ENCODE data around the gene DNAJC13.
"Not testable (repeated sequence)": the region's sequence is repeated elsewhere in the genome, so short reads cannot be mapped to it uniquely, and the experiment has no call there.

DNAJC13 gene

DNA sequence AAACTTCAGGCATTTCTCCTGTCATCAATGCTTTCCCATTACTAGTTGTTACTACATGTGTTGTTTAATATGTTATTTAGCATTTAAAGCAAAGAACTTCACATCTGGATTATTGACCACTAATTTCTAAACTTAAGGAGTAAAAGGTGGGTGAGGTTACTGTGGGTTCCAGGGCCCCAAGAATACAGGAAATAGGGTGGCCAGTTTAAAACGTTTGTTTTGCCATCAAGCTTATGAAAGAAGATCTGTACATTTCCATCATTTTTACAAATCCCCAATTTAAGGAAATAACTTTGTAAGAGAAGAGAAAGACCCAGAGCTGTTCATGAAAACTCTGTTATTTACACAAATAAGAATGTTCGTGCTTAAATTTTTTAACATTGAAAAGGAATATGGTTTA is 125.3 kb downstream of the DNAJC13 start:
- no peak for DNase-seq

DNA sequence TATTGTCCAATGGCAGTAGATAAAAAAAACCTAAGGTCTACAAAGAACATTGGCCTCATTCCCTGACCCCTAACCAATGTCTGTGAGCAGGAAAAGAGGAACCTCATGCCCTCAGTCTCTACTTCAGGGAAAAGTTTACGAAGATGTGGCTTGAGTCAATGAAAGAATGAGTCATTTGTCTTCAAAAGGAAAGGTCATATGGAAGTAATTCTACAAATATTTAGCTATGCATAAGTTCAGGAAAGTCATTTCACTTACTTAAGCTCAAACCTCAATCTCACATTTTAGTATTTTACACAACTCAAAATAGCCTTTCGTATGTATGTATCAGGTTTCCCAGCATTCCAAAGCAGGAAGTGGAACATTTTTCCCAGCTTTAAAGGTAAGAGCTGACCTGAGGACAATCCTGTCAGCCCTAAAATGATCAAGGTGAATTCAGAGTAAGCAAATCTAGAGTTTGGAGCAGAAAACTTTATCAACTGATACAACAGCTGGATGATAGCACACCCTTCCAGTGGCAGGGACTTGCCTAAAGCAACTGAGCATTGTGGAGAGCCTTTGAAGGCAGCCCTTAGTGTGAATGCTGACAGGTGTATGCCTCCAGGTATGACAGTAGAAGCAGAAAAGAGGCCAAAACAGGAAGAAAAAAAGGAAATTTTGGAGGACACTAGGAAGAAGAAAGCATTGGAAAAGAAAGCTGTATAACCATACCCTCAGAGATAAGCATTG is 125.9 kb downstream of the DNAJC13 start:
- no peak for DNase-seq

DNA sequence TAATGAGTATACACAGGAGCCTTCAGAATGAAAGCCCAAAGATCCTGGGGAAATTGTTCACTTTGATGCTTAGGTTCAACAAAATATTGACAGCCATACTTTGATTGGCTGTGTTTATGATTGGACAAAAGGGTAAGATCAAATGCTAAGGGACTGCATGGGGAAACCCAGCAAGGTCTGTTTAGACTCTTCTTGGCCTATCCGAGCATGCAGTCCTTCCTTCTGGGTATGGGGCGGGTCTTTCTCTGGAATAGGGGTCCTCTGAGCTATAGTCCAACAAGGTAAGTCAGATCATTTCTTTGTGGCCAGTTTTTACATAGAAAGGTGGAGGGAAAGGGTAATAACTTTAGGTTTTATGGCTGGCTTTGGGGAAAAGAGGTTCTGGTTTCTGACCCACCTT is 126.8 kb downstream of the DNAJC13 start:
- no peak for DNase-seq

DNA sequence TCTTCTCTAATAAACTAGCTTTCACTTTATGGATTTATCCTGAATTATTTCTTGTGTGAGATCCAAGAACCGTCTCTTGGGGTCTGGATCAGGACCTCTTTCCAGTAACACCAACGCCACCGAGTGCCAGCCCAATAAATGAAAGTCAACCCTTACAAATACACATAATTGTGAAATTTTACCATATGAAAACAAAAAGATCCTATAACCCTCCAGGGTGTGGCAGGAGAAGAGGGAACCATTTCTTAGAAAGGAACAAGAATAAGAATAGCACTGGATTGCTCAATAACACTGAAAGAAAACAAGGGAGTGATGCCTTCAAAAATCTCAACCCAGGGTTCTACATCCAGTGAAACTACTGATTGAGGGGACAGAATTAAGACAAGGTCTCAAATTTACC is 128.2 kb downstream of the DNAJC13 start:
- DNase-seq, result no peak

DNA sequence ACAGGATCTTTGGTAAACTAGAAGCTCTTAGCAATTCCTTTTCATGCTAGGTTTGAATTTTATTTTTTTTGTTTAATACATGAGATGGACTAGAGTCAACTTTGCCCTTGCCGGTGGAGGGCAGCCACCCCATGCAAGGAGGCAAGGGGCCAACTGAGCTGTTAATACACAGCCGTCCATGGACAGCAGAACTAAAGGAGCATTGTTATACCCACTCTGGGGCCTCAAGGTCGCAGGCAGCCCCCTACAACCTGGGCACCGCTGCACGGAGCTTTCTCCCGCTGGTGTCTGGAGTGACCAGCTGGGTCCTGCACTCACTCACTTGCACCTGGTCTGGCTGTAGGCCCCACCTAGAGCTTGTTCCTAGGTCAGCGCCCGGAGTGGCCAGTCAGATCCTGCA is 131.9 kb downstream of the DNAJC13 start:
- no peak for DNase-seq

DNA sequence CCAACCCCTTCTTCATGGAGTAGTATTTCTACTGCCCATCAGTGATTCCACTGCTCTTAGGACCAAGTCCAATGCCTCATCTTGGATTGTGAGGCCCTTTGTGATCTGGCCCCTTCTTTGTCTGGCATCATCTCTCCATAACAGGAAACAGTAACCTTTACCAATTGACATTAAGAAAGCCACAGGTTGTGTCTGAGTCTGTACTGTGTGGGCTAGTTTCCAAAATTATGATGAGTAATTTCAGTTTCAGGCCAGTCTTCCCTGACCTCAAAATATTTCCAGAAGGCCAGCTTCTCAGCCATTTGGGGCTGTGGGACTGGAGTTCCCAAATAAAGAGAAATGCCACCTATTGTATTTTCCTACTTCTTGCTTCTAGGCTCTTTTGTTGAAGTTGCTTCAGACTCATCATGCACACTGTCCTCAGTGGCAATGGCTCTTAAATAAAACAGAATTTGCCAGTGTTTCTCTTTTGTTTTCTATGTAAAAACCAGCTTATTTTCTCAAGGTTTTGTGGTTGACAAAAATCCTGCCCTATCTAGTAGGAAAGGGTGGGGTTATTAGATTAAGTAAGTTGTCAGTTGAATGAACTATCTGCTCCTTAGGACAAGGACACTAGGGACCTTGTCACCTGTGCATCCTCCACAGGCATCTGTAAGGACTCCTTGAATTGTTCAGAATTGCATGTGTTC is 132.7 kb downstream of the DNAJC13 start:
- no peak for DNase-seq

DNA sequence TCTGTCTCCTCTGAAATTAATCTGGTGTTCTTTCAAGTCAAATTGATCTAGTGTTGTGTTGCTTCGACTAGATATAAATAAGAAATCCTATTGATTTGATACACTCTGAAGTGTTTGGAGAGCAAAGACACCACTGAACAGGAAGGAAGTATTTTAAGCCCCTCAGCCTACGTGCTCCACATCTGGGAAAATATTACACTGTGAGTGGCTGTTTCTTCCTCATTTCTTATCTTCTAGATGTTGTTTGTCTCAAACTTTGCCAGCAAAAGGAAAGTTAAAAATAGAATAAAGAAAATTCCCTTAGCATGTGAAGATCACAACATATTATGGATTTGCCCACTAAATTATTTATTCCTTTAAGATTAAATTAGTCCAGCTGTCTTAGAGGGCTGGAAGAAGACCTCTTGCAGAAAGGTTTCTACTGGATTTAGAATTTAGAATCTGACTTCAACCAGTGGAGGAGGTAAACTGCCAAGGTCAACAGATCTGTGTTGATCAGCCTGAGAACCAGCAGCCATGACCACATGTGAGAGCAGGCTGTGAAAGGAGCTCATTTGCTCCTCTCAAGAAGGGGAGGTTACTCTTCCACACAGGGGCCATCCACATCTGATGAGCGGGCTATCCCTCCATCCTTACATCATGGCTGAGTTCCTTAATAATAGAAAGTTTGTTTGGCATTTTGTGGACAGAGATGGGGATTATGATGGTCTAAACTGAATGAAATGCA is 133.4 kb downstream of the DNAJC13 start:
- DNase-seq, result no peak

DNA sequence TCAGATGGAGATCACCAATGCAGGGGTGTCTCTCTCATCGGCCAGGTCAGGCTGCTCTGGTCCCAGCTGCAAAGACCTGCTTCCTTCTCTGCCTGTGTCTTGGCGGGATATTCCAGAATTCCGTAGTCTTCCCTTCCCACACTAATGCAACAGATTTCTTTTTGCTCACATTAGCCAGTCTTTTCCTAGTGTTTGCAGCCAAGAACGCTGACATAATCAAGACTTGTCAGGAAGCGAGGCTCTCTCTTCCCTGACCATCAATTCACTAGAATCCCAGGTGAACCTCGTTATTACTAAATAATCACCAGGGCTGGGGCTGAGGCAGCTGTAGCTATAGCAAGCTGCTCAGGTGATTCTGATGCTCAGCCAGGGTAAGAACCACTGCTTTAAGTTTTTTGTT is 136.5 kb downstream of the DNAJC13 start:
- DNase-seq, result no peak

DNA sequence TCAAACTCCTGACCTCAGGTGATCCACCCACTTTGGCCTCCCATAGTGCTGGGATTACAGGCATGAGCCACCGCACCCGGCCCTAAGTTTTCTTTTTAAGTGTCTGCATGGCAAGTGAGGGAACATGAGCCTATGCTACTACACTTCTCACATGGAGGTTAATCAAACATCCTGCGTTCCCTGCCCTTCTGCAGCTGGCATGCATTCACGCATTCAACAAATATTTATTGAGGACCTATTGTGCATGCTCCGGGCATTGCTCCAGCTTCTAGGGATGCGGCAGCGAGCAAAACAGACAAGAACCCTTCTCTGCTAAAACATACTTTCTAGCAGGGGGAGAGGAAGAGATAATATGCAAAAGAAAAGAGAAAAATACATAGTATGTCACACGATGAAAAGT is 137.1 kb downstream of the DNAJC13 start:
- DNase-seq, result peak in 1 of 56 donors; percentile 16

DNA sequence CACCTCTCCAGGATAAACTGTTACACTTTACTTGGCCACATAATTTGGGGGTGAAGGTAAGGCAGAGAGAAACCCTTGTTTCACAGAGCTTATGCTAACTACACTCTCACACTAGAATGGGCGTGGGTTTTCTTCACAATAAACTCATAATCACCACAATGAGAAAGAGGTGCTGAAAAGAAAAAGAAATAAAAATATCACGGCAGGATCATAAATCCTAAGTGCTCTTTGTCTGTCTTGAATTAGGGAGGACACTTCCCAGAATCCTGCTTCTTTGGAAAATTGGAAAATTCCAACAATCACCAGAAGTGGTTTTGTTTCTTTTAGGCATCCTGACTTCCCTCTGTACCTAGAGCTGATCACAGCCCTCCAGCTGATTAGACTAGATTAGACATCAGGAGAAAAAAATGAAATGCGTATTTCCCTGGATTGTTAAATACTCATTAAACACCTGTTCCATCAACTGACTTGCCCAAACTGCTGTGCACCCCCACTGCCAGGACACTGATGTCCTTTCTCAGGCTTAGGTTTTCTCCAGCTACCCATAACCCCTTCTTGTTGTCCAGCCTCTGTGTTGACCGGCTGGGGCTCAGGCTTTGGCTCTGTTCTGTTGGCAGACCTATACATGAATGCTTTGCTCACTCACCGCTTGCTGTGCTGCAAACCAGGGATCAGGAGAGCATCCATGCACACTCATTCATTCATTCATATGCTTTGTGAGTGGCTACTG is 138.2 kb downstream of the DNAJC13 start:
- no peak for DNase-seq

DNA sequence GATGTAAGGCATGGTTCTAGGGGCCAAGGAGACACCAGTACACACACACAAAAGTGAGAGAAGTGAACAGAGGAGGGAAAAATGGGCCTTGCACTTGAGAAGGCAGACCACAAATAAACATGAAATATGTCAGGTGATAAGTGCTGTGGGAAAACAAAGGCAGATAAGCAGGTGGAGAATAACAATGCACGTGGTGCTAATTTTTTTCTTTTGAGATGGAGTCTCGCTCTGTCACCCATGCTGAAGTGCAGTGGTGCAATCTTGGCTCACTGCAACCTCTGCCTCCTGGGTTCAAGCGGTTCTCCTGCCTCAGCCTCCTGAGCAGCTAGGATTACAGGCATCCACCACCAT is 138.7 kb downstream of the DNAJC13 start:
- DNase-seq, result not testable (repeated sequence)

DNA sequence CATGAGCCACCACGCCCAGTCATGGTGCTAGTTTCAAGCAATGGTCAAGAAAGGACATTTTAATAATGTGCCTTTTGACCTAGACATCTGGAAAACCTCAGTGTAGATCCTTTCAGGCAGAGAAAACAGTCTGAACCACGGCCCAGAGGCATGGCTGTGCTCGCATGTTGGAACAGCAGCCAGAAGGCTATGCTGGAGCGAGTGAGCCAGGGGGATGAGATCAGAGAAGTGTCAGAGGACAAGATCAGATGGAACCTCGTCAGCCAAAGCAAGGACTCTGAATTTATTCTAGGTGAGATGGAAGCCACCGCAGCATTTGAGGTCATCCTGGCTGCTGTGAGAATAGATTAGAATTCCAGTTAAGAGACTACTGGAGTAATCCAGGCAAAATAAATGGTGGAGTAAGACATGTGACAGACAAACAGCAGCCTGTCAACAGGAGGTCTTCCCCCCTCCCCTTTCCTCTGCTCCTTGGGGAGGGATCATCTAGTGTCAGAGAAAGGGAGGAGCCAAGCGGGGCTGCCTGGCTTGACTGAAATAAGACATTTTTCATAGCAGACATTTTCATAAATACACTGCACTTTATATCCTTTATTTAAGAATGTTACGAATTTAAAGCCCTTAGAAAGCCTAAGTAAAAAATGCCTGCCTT is 139.3 kb downstream of the DNAJC13 start:
- no peak for DNase-seq

DNA sequence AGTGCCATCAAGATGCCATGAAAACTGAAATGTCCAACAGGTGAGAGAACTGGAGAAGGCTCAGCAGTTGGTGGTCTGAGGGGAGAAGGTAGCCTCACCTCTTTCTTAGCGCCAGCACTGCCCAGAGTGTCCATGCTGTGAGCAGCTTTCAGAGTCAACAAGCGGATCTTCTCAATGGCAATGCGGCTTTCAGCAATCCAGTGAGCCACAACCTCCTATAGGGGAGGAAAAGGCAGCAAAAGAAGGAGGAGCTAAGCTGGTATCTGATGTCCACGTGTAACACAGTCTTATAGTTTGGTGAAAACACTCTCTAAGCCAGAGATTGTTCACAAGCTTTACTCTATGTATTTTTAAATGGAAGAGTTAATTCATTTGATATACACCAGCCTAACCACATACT is 143.7 kb downstream of the DNAJC13 start:
- no peak for DNase-seq

DNA sequence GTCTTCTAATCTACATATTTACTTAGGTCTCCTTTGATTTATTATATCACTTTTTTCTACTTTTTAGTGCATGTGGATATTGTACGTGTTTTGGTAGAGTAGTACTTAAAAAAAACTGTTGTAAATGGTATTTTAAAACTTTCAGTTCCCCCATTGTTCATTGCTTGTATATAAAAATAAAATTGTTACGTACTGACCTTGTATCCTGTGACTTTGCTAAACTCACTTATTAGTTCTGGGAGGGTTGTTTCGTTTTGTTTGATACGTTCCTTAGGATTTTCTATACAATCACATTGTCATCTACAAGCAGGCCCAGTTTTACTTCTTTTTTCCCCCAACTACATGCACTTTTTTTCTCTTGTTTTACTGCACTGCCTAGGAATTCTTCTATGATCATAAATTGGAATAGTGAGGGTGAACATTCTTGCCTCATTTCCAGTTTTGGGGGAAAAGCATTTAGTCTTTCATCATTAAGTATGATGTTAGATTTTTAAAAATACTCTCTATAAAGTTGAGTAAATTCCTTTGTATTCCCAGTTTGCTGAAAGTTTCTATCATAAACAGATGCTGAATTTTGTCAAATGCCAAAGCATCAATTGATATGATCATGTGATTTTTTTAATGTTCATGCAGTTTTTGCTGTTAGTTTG is 146.2 kb downstream of the DNAJC13 start:
- DNase-seq, result no peak

DNA sequence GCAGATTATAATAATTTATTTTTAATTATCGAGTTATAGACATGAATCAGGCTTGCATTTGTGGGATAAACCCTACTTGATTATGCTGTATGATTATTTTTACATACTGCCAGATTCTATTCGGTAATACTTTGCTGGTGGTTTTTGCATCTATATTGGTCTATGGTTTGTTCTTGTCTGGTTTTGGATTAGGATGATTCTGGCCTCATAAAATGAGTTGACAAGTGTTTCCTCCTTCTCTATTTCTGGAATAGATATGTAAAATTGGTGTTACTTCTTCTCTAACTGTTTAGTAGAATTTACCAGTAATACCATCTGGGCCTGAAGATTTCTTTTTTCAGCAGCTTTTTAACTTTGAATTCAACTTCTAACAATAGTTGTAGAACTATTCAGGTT is 146.8 kb downstream of the DNAJC13 start:
- DNase-seq, result no peak

DNA sequence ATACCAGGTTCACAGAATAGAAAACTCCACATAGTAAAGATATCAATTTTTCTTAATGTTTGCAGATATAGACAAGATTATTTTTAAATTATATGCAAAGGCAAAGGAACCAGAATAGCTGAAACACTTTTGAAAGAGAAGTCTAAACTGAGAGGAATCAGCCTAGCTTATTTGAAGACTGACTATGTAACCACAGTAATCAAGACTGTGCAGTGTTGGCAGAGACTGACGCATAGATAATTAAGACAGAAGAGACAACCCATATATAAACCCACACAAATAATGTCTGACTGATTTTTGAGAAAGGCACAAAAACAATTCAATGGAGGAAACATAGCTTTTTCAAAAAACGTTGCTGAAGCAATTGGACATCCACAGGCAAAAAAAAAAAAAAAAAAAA is 151.1 kb downstream of the DNAJC13 start:
- no peak for DNase-seq

DNA sequence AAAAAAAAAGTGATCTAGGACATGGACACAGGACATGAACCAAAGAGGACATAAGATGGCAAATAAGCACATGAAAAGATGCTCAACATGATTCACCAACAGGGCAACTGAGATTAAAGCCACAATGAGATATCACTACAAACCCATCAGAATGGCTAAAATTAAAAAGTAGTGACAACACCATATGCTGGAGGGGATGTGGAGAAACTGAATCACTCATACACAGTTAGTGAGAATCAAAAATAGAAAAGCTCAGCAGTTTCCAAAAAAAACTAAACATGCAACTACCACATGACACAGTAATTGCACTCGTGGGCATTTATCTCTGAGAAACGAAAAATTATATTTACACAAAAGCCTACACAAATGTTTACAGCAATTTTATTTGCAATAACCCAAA is 151.9 kb downstream of the DNAJC13 start:
- no peak for DNase-seq

DNA sequence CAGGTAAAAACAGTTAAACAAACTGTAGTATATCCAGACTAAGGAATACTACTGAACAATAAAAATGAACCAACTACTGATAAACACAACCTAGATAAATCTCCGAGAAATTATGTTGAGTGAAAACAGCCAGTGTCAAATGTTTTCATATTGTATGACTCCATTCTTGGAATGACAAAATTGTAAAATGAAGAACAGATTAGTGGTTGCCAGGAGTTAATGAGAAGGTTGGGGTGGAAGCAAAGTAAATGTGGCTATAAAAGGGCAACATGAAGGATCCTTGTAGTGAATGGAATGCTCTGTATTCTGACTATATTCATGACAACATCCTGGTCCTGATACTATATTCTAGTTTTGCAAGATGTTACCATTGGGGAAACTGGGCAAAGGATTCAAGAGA is 152.3 kb downstream of the DNAJC13 start:
- DNase-seq, result no peak

DNA sequence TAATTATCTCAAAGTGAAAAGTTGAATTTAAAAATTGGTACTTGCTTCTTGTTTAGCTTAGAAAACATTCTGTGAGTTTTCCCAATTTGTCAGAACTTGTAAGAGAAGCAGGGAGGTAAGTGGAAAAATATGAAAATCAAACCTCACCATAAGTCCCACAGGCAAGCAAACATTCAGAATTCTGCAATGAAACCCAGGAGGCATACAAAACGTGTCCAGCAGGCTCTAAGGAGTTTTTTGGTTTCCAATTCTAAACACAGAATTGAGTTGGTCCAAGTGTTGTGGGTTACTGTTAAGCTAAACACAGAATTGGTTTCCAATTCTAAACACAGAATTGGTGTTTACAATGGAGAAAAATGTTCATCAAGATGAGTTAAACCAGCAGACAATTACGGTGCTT is 152.7 kb downstream of the DNAJC13 start:
- no peak for DNase-seq

DNA sequence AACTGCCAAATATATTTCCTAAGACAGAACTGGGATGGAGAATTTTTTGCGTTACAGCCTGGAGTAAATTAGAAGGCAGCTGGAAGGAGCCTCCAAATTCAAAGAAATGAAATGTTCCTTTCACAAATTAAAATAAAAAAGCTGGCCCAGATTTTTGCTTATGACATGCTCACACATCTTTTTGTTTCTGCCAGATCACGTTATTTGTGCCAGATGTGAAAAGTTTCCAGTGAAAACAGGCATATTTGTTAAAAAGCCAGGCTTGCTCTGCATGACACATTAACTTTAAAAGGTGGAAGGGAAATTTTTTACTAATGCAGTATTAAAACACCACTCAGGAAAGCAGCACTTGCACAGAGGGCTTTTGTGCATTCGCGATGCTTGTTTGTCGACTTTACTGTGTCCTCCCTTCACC is 156.5 kb downstream of the DNAJC13 start:
- DNase-seq, result no peak

DNA sequence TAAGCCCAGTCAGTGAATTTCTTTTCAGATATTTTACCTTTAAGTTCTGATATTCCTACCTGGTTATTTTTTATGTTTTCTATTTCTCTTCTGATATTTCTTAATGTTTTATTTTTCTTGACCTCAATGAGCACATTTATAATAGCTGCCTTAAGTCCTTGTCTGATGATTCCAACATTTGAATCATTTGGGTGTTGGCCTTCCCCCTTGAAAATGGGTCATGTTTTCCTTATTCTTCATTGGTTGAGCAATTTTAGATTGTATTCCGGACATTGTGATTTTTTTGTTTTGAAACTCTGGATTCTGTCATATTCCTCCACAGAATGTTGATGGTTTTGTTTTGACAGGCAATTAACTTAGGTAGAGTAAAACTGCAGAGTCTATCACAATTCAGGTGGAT is 170.1 kb downstream of the DNAJC13 start:
- no peak for DNase-seq

Measured in nucleus accumbens (tissue), 56 donors.